Thymus (tissue), 14 donors: ENCODE results near the gene TRIM21. TPM values are rescaled to one million over a fixed set of nuclear protein-coding genes. Genes with fewer than 3 reads are reported as not detected.
"Not testable (repeated sequence)": the region's sequence is repeated elsewhere in the genome, so short reads cannot be mapped to it uniquely, and the experiment has no call there.

Source experiments
- DNase-seq, 9 donors: peaks; one replicate each; pipeline ENCODE4 v3.0.0-alpha.2; 2013; ENCODE audit warnings: low spot score in 9 of 9, low read depth in 6 of 9, missing footprints in 1 of 9
- H3K27ac ChIP-seq, 2 donors: one replicate each; pipeline ENCODE4 v1.5.1; 2013; ENCODE audit warnings: control low read depth in 1 of 2, low read depth in 1 of 2, low read length in 1 of 2, mild to moderate bottlenecking in 1 of 2, moderate library complexity in 1 of 2
- H3K27me3 ChIP-seq, 2 donors: one replicate each; pipeline ENCODE4 v1.5.1; 2013; ENCODE audit warnings: low read length in 1 of 2; ENCODE audit not compliant: control insufficient read depth in 2 of 2, insufficient read depth in 1 of 2
- H3K36me3 ChIP-seq, 2 donors: one replicate each; pipeline ENCODE4 v1.5.1; 2013; ENCODE audit warnings: low read length in 1 of 2, mild to moderate bottlenecking in 1 of 2, moderate library complexity in 1 of 2; ENCODE audit not compliant: control insufficient read depth in 2 of 2, insufficient read depth in 2 of 2
- H3K4me1 ChIP-seq, 2 donors: one replicate each; pipeline ENCODE4 v1.5.1; 2013; ENCODE audit warnings: low read length in 2 of 2; ENCODE audit not compliant: control insufficient read depth in 2 of 2, insufficient read depth in 2 of 2
- H3K4me3 ChIP-seq, 2 donors: one replicate each; pipeline ENCODE4 v1.5.1; 2013; ENCODE audit warnings: low read length in 2 of 2, control low read depth in 1 of 2, mild to moderate bottlenecking in 1 of 2
- H3K9me3 ChIP-seq, 2 donors: one replicate each; pipeline ENCODE4 v1.5.1; 2013; ENCODE audit warnings: low read length in 1 of 2, mild to moderate bottlenecking in 1 of 2; ENCODE audit not compliant: control insufficient read depth in 2 of 2, insufficient read depth in 1 of 2
- WGBS: extraction: QIAGEN DNeasy Blood & Tissue Kit; methylation state at CpG from one replicate; pipeline ENCODE4 v1.1.7; 2013; 5-methylcytosine and 5-hydroxymethylcytosine counted together
- long read RNA-seq, 10 donors: transcript quantifications; one replicate each; lab custom pipeline, GENCODE V29; 2026
- polyA plus RNA-seq: library from polyadenylated mRNA; stranded (reverse); fragments of 200-250 nt; gene quantifications from one replicate; pipeline ENCODE4 v1.2.3, GENCODE V29; 2013
- total RNA-seq: library from RNA; stranded (reverse); fragments of 120-200 nt; gene quantifications from one replicate; pipeline ENCODE4 v1.2.4, GENCODE V29; 2013
- donor health status: healthy.

TRIM21 gene
- total RNA-seq (45.2 TPM), polyA plus RNA-seq (28.9 TPM)
- long read RNA-seq, donor 1, result 0 reads
- long read RNA-seq, donor 2, result 0 reads
- long read RNA-seq, donor 3, transcript TRIM21-201 (7 exons, 1,924 nt), result major isoform, 6 of 12 reads
- long read RNA-seq, donor 3, partial matches to known transcripts, result 6 of 12 reads
- long read RNA-seq, donor 3, other reads (novel, unspliced or antisense), result 0 of 12 reads
- long read RNA-seq, donor 4, result 0 reads
- long read RNA-seq, donor 5, transcript TRIM21-201 (7 exons, 1,924 nt), result major isoform, 14 of 14 reads
- long read RNA-seq, donor 5, partial matches to known transcripts, result 0 of 14 reads
- long read RNA-seq, donor 5, other reads (novel, unspliced or antisense), result 0 of 14 reads
- long read RNA-seq, donor 6, partial matches to known transcripts, result 5 of 6 reads
- long read RNA-seq, donor 6, other reads (novel, unspliced or antisense), result 0 of 6 reads
- long read RNA-seq, donor 7, partial matches to known transcripts, result 0 of 1 reads
- long read RNA-seq, donor 7, other reads (novel, unspliced or antisense), result 0 of 1 reads
- long read RNA-seq, donor 8, partial matches to known transcripts, result 0 of 2 reads
- long read RNA-seq, donor 8, other reads (novel, unspliced or antisense), result 0 of 2 reads
- long read RNA-seq, donor 9, partial matches to known transcripts, result 0 of 2 reads
- long read RNA-seq, donor 9, other reads (novel, unspliced or antisense), result 0 of 2 reads
- long read RNA-seq, donor 10, transcript TRIM21-201 (7 exons, 1,924 nt), result major isoform, 6 of 6 reads
- long read RNA-seq, donor 10, partial matches to known transcripts, result 0 of 6 reads
- long read RNA-seq, donor 10, other reads (novel, unspliced or antisense), result 0 of 6 reads

DNA sequence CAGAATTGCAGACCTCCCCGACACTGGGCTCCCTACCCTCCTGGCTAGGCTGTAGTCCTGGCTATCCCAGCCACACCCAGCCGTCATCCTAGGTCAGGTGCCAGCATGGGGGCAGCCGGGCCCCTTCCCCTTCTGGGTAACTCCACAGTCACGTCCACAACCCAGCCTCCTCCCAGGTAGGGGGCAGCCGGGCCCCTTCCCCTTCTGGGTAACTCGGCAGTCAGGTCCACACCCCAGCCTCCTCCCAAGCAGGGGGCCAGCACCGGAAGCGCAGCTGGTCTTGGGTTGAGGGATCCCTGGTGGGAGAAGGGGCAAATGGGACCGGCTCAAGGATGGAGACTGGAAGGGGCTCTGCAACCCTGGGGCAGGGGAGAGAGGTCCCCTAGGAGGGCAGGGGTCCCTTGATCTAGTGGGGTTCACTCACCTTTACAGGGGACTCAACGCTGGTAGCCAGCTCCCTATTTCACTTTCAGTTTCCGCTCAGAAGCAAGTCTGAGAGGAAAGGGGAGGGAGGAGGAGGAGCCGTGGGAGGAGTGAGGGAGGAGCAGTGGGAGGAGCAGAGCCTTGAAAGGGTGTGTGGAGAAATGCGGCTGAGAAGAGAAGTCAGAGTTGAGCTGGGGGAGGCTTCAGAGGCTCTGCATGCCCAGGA lies at the start of gene TRIM21:
TRIM21 (minus strand) TSS at position 494 of the 649 bp plus-strand sequence. CDS start 3,293 bp downstream, outside the sequence.
- no peaks in the 10 kb centered on the region for H3K27me3 ChIP-seq
- H3K4me3 ChIP-seq, result peak within 1 kb of the TSS; percentile 70 to 95
- peak; percentile 75 to 95 (median 87) for DNase-seq
- peak within 1 kb of the TSS; percentile 79 to 85 for H3K27ac ChIP-seq
- peaks cover 3 to 4% of the 10 kb centered on the region in 2 donors for H3K4me1 ChIP-seq
- H3K9me3 ChIP-seq, result no peaks in the 10 kb centered on the region
- H3K36me3 ChIP-seq, result peaks cover 19 to 20% of the 10 kb centered on the region in 2 donors
- under 1% methylated on average over 13 of the region's 13 CpGs for WGBS

DNA sequence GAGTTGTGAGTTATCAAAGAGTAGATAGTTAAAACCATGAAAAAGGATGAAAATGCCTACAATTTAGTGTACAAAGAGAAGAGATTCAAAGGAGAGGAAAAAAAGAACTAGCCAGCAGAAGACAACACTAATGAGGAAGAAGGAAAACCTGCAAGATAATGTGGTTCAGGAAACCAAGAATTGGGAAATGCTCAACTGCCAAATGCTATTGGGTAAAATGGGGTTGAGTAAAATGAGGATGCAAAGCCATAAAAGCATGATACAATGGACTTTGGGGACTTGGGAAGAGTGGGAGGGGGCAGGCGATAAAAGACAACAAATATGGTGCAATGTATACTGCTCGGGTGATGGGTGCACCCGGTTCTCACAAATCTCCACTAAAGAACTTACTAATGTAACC lies 48.0 kb upstream of the TRIM21 start:
- no peaks in the 10 kb centered on the region for H3K9me3 ChIP-seq
- H3K27me3 ChIP-seq, result no peaks in the 10 kb centered on the region
- no peaks in the 10 kb centered on the region for H3K4me1 ChIP-seq
- no peak overlapping the region for H3K4me3 ChIP-seq
- H3K27ac ChIP-seq, result no peak overlapping the region
- no peaks in the 10 kb centered on the region for H3K36me3 ChIP-seq
- DNase-seq, result no peak
- 92% methylated on average over 3 of the region's 3 CpGs for WGBS

DNA sequence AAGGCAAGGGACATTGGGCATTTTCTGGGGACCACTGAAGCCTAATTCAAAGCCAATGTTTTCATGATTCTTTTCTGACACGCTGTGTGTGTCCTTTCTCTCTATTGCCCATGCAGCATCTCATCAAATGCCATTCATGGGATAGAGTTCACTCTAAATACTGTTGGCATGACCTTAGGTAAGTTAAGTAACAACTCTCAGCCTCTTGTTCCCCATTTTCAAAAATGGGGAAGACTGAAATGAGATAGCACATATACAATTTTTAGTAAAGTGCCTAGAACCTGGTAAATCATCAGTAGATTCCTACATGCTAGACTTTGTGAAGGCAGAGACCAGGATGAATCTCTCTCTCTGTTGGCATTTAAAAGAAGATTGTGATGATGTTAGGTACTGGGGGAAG lies 42.9 kb upstream of the TRIM21 start:
- Histone ChIP-seq H3K36me3 (no peaks in the 10 kb centered on the region), H3K9me3 (no peaks in the 10 kb centered on the region), H3K4me1 (no peaks in the 10 kb centered on the region), H3K27ac (no peak overlapping the region), H3K27me3 (no peaks in the 10 kb centered on the region), H3K4me3 (no peak overlapping the region)
- no peak for DNase-seq
- whole genome bisulfite sequencing, result 78% methylated on average over 1 of the region's 1 CpG

DNA sequence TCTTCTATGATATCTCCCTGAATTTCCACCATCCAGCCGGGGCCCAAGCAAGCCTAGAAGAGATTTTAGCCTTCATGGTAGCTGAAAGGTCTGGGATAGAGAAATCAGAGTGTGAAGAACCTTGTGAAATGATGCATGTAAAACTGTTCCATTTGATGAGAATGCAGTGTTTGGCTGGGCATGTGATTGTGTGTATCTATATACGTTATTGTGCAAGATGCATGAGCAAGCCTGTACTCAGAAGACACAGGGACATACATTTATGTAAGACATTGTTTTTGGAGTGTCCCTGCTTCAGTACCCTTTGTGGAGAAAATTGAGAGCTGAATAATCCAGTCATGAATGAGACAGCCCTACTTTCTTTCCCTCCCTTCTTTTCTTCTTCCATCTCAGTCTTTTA lies 40.4 kb upstream of the TRIM21 start:
- WGBS, result 80% methylated on average over 2 of the region's 2 CpGs
- no peaks in the 10 kb centered on the region for H3K27me3 ChIP-seq
- DNase-seq, result no peak
- no peaks in the 10 kb centered on the region for H3K36me3 ChIP-seq
- no peak overlapping the region for H3K27ac ChIP-seq
- no peaks in the 10 kb centered on the region for H3K4me1 ChIP-seq
- H3K4me3 ChIP-seq, result no peak overlapping the region
- H3K9me3 ChIP-seq, result no peaks in the 10 kb centered on the region

DNA sequence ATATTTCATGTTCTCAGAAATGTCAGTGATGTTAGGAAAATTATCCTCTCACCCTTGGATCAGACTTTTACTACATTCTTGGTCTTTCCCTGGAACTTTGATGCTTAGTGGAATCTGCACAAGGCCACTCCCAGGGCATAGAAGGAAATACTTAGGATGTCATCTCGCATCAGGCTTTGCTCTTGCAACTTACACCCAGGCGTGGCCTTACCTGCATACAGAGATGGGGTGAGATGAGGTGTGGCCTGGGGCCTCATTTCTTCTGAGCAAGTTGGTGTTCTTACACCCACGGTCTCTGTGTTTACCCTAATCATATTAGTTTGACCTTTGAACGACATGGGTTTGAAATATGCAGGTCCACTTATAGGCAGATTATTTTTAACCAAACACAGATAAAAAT lies 36.5 kb upstream of the TRIM21 start:
- WGBS, result 87% methylated on average over 4 of the region's 4 CpGs
- no peak overlapping the region for H3K27ac ChIP-seq
- no peak for DNase-seq

DNA sequence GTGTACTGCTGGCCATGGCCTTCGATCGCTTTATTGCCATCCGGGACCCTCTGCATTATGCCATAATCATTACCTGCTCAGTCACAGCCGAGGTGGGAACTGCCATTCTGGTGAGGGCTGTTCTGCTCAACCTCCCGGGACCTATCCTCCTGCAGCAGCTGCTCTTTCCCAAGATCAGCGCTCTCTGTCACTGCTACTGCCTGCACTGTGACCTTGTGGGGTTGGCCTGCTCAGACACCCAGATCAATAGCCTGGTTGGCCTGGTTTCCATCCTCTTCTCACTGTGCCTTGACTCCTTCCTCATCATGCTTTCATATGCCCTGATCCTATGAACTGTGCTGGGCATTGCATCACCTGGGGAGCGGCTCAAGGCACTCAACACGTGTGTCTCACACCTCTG lies 24.9 kb upstream of the TRIM21 start:
- 84% methylated on average over 8 of the region's 8 CpGs for WGBS
- Histone ChIP-seq H3K9me3 (no peaks in the 10 kb centered on the region), H3K27ac (no peak overlapping the region), H3K27me3 (no peaks in the 10 kb centered on the region), H3K4me1 (no peaks in the 10 kb centered on the region), H3K4me3 (no peak overlapping the region), H3K36me3 (no peaks in the 10 kb centered on the region)
- no peak for DNase-seq

More for the DNA sequence above, 36.5 kb upstream of the TRIM21 start:
- Histone ChIP-seq H3K4me1 (no peaks in the 10 kb centered on the region), H3K4me3 (no peak overlapping the region), H3K9me3 (no peaks in the 10 kb centered on the region), H3K36me3 (no peaks in the 10 kb centered on the region), H3K27me3 (no peaks in the 10 kb centered on the region)

DNA sequence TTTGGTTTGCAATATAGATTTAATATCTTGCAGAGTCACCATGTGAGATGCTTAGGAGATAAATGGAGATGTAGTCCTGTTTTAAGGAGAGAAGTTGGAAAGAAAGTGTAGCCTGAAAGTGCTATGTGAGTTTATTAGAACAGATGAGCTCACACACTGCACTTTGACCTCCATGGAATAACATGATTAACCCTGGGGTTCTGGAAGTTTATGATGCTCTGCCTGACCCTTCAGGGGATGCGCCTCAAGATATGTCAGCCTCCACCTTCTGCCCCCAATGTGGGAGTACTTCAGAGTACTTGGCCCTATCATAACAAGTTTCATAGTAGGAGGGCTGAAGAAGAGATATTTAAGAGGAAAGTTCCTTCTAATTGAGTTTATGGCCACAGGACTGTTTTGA lies 23.3 kb upstream of the TRIM21 start:
- Histone ChIP-seq H3K4me1 (no peaks in the 10 kb centered on the region), H3K9me3 (no peaks in the 10 kb centered on the region), H3K27me3 (no peaks in the 10 kb centered on the region), H3K27ac (no peak overlapping the region), H3K36me3 (no peaks in the 10 kb centered on the region), H3K4me3 (no peak overlapping the region)
- 96% methylated on average over 1 of the region's 1 CpG for WGBS
- no peak for DNase-seq

DNA sequence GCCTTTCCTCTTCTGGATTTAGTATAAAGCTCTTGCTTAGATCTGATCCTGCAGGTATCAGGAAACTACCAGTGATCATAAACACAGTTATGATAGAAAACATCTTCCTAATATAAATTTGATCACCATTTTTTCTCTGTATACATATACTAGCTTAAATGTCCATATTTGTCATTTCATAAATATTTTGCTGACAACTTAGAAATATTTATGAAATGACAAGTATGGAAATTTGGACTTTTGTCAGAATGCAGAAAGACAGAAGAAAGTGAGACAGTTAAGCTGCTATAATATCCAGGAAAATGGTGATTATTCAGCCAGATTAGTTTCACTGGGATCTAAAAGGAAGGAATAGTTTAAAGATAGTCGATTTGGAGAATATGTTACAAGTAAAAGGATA lies 22.8 kb upstream of the TRIM21 start:
- H3K27me3 ChIP-seq, result no peaks in the 10 kb centered on the region
- H3K36me3 ChIP-seq, result no peaks in the 10 kb centered on the region
- H3K9me3 ChIP-seq, result no peaks in the 10 kb centered on the region
- no peaks in the 10 kb centered on the region for H3K4me1 ChIP-seq
- WGBS, result 85% methylated on average over 1 of the region's 1 CpG
- DNase-seq, result no peak
- H3K4me3 ChIP-seq, result no peak overlapping the region
- H3K27ac ChIP-seq, result no peak overlapping the region

DNA sequence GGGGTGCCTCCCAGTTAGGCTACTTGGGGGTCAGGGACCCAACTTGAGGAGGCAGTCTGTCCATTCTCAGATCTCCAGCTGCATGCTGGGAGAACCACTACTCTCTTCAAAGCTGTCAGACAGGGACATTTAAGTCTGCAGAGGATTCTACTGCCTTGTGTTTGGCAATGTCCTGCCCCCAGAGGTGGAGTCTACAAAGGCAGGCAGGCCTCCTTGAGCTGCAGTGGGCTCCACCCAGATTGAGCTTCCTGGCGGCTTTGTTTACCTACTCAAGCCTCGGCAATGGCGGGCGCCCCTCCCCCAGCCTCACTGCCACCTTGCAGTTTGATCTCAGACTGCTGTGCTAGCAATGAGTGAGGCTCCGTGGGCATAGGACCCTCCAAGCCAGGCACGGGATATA lies 12.7 kb upstream of the TRIM21 start:
- H3K27ac ChIP-seq, H3K27me3 ChIP-seq, H3K36me3 ChIP-seq, DNase-seq, H3K9me3 ChIP-seq, H3K4me1 ChIP-seq, H3K4me3 ChIP-seq: not testable (repeated sequence)
- 90% methylated on average over 6 of the region's 6 CpGs for WGBS
